ENCODE data around the gene THAP4.
A peak's percentile ranks its signal among the peaks of the same experiment; 100 is the strongest.

The THAP4 gene

DNA sequence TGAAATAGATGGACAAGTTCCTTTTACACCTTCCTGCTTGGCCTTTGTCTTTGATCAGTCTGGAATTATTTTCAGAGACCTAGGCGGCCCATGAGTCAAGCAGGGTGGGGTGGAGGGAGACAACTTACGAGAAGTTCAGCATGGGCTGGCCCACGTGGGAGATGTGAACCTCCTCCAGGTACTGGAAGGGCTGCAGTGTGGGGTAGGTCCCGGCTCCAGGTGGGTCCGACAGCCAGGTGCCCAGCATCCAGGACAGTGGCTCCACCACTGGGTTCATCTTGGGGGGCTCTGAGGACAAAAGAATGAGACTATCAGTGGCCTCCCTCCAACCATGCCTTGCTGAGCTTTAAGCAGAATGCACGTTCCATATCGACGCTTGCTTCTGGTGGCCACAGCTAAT lies 30.8 kb downstream of the THAP4 start:
- DNase-seq (no peak), ATAC-seq (ENCODE audit: insufficient read depth, low read depth) (no peak)
- peaks cover 18% of the 10 kb centered on the region for H4K20me1 ChIP-seq (ENCODE audit: insufficient read depth, low read length)
- no peak overlapping the region for H3K4me3 ChIP-seq (ENCODE audit: low read depth in 1 of 2, low read length in 2 of 2)
- no peak overlapping the region for H3K4me2 ChIP-seq (ENCODE audit: insufficient read depth, low read length)
- H3K36me3 ChIP-seq (ENCODE audit: insufficient read depth, low read length) = peaks cover 60% of the 10 kb centered on the region
- no peak overlapping the region for H2AFZ ChIP-seq (ENCODE audit: low read depth, low read length)
- no peak overlapping the region for H3K27ac ChIP-seq (ENCODE audit: low read length)
- TF ChIP-seq, protein P1, sequence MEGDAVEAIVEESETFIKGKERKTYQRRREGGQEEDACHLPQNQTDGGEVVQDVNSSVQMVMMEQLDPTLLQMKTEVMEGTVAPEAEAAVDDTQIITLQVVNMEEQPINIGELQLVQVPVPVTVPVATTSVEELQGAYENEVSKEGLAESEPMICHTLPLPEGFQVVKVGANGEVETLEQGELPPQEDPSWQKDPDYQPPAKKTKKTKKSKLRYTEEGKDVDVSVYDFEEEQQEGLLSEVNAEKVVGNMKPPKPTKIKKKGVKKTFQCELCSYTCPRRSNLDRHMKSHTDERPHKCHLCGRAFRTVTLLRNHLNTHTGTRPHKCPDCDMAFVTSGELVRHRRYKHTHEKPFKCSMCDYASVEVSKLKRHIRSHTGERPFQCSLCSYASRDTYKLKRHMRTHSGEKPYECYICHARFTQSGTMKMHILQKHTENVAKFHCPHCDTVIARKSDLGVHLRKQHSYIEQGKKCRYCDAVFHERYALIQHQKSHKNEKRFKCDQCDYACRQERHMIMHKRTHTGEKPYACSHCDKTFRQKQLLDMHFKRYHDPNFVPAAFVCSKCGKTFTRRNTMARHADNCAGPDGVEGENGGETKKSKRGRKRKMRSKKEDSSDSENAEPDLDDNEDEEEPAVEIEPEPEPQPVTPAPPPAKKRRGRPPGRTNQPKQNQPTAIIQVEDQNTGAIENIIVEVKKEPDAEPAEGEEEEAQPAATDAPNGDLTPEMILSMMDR (IDR thresholded peaks at IDR 0.05; ENCODE audit: borderline replicate concordance, extremely low read depth, low read length, poor library complexity, severe bottlenecking) = no peak
- no peak for TF ChIP-seq EZH2 (IDR thresholded peaks at IDR 0.05; ENCODE audit: borderline replicate concordance, low read depth, low read length, severe bottlenecking)
- H3K9ac ChIP-seq (ENCODE audit: low read depth, low read length) = no peak overlapping the region
- no peaks in the 10 kb centered on the region for H3K27me3 ChIP-seq (ENCODE audit: insufficient read depth, low read length, poor library complexity)
- no peaks in the 10 kb centered on the region for H3K4me1 ChIP-seq (ENCODE audit: insufficient read depth, low read length)
- no peaks in the 10 kb centered on the region for H3K9me3 ChIP-seq (ENCODE audit: insufficient read depth, low read length, severe bottlenecking)
- peaks cover 8% of the 10 kb centered on the region for H3K79me2 ChIP-seq (ENCODE audit: insufficient read depth, low read length)

DNA sequence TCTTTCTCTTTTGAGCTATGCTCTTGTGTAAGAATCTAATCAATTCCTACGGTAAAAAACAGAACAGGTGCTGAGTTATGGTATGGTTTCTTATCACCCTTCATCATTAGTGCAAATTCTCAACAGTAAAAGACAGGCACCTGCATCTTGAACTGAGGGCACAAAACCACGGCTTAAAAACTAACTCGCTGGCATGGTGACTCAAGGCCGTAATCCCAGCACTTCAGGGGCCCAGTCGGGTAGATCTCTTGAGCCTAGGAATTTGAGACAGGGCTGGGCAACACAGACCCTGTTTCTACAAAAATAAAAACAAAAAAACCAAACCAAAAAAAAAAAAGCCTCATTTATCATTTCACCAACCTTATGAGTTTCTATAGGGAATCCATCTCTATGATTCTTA lies 33.3 kb downstream of the THAP4 start:
- Histone ChIP-seq H3K4me1 (ENCODE audit: insufficient read depth, low read length) (no peaks in the 10 kb centered on the region), H3K27ac (ENCODE audit: low read length) (no peak overlapping the region), H3K27me3 (ENCODE audit: insufficient read depth, low read length, poor library complexity) (no peaks in the 10 kb centered on the region), H4K20me1 (ENCODE audit: insufficient read depth, low read length) (peaks cover 7% of the 10 kb centered on the region), H3K4me2 (ENCODE audit: insufficient read depth, low read length) (no peak overlapping the region), H3K79me2 (ENCODE audit: insufficient read depth, low read length) (peaks cover 1% of the 10 kb centered on the region; the same call in 1 of the 2 replicates), H3K4me3 (ENCODE audit: low read depth in 1 of 2, low read length in 2 of 2) (no peak overlapping the region), H3K36me3 (ENCODE audit: insufficient read depth, low read length) (peaks cover 67% of the 10 kb centered on the region), H3K9me3 (ENCODE audit: insufficient read depth, low read length, severe bottlenecking) (no peaks in the 10 kb centered on the region), H2AFZ (ENCODE audit: low read depth, low read length) (no peak overlapping the region), H3K9ac (ENCODE audit: low read depth, low read length) (no peak overlapping the region)
- ATAC-seq (ENCODE audit: insufficient read depth, low read depth) = peak; percentile 45; the same call in 1 of the 3 replicates
- TF ChIP-seq EZH2 (IDR thresholded peaks at IDR 0.05; ENCODE audit: borderline replicate concordance, low read depth, low read length, severe bottlenecking) = no peak
- TF ChIP-seq, protein P1 (IDR thresholded peaks at IDR 0.05; ENCODE audit: borderline replicate concordance, extremely low read depth, low read length, poor library complexity, severe bottlenecking) = no peak
- DNase-seq = no peak

DNA sequence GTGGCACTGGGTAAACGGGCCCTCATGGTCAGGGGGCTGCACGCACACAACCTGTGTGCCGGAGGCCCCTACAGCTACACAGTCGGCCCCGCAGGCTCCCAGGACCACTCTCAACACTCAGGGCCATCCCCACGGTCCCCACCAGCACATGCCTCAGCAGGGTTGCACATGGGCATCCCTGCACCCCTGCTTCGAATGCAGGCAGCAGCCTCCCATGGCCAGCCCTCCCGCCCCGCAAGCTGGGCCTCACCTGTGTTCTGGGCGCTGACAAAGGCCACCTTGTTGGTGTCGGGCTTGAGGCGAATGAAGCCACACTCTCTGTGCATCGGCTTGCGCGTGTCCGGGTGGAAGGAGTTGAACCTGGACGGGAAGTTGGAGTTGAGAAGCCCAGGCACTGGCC lies 34.2 kb downstream of the THAP4 start:
- no peak for TF ChIP-seq EZH2 (IDR thresholded peaks at IDR 0.05; ENCODE audit: borderline replicate concordance, low read depth, low read length, severe bottlenecking)
- TF ChIP-seq, protein P1 (IDR thresholded peaks at IDR 0.05; ENCODE audit: borderline replicate concordance, extremely low read depth, low read length, poor library complexity, severe bottlenecking) = no peak
- Histone ChIP-seq H3K4me3 (ENCODE audit: low read depth in 1 of 2, low read length in 2 of 2) (no peak overlapping the region), H3K4me2 (ENCODE audit: insufficient read depth, low read length) (no peak overlapping the region), H3K9ac (ENCODE audit: low read depth, low read length) (no peak overlapping the region), H3K4me1 (ENCODE audit: insufficient read depth, low read length) (no peaks in the 10 kb centered on the region), H2AFZ (ENCODE audit: low read depth, low read length) (no peak overlapping the region), H3K36me3 (ENCODE audit: insufficient read depth, low read length) (peaks cover 68% of the 10 kb centered on the region), H3K27me3 (ENCODE audit: insufficient read depth, low read length, poor library complexity) (no peaks in the 10 kb centered on the region), H3K79me2 (ENCODE audit: insufficient read depth, low read length) (peaks cover 1% of the 10 kb centered on the region; the same call in 1 of the 2 replicates), H3K9me3 (ENCODE audit: insufficient read depth, low read length, severe bottlenecking) (no peaks in the 10 kb centered on the region), H4K20me1 (ENCODE audit: insufficient read depth, low read length) (peaks cover 4% of the 10 kb centered on the region), H3K27ac (ENCODE audit: low read length) (no peak overlapping the region)
- DNase-seq (no peak), ATAC-seq (ENCODE audit: insufficient read depth, low read depth) (no peak)

DNA sequence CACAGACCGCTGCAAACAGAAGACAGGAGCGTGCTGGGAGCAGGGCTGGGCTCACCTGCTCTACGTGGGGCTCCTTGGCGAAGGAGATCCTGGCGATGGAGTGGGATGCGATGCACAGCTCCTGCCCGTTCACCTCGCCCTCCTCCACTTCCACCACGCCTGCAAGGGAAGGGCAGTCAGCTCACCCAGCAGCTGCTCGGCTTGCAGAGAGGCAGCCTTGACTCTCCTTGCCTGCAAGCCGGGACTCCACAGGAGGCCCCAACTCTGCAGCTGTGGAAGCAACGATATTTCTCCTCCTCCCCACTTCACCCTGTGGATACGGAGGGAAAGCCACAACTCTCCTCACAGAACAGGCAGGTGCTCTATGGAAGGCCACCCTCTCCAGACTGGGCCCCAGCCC lies 35.1 kb downstream of the THAP4 start:
- H3K79me2 ChIP-seq (ENCODE audit: insufficient read depth, low read length) = no peaks in the 10 kb centered on the region

More for the DNA sequence above, 35.1 kb downstream of the THAP4 start:
- H3K9ac ChIP-seq (ENCODE audit: low read depth, low read length) = no peak overlapping the region
- H3K9me3 ChIP-seq (ENCODE audit: insufficient read depth, low read length, severe bottlenecking) = no peaks in the 10 kb centered on the region
- no peak for ATAC-seq (ENCODE audit: insufficient read depth, low read depth)
- no peak overlapping the region for H2AFZ ChIP-seq (ENCODE audit: low read depth, low read length)
- DNase-seq = no peak
- peaks cover 75% of the 10 kb centered on the region for H3K36me3 ChIP-seq (ENCODE audit: insufficient read depth, low read length)
- H4K20me1 ChIP-seq (ENCODE audit: insufficient read depth, low read length) = peaks cover 4% of the 10 kb centered on the region
- TF ChIP-seq, protein P1 (IDR thresholded peaks at IDR 0.05; ENCODE audit: borderline replicate concordance, extremely low read depth, low read length, poor library complexity, severe bottlenecking) = no peak
- no peak for TF ChIP-seq EZH2 (IDR thresholded peaks at IDR 0.05; ENCODE audit: borderline replicate concordance, low read depth, low read length, severe bottlenecking)
- H3K4me2 ChIP-seq (ENCODE audit: insufficient read depth, low read length) = no peak overlapping the region
- H3K4me1 ChIP-seq (ENCODE audit: insufficient read depth, low read length) = no peaks in the 10 kb centered on the region
- H3K27ac ChIP-seq (ENCODE audit: low read length) = no peak overlapping the region
- H3K4me3 ChIP-seq (ENCODE audit: low read depth in 1 of 2, low read length in 2 of 2) = no peak overlapping the region
- no peaks in the 10 kb centered on the region for H3K27me3 ChIP-seq (ENCODE audit: insufficient read depth, low read length, poor library complexity)

Data from DND-41 (cell line).